Cardiac muscle cell (in vitro differentiated cells and primary cell): ENCODE results near the gene TACO1. TPM values are rescaled to one million over a fixed set of nuclear protein-coding genes. Genes with fewer than 3 reads are reported as not detected.
A peak's percentile ranks its signal among the peaks of the same experiment; 100 is the strongest.

Experiments
- DNase-seq, 2 donors: peaks; one replicate each; pipeline versions ENCODE4 v3.0.0 to v3.0.0-alpha.2; 2010 to 2017; ENCODE audit warnings: low read depth in 1 of 2, low spot score in 1 of 2
- H3K27ac ChIP-seq: fragments of 200-600 bp; sonication (generic); 2 replicates; pipeline ENCODE4 v1.5.1; 2016
- H3K27me3 ChIP-seq: fragments of 200-600 bp; sonication (generic); 2 replicates; pipeline ENCODE4 v1.6.0; 2016; ENCODE audit warnings: control low read depth
- H3K36me3 ChIP-seq: fragments of 200-600 bp; sonication (generic); 2 replicates; pipeline ENCODE4 v1.5.1; 2016; ENCODE audit warnings: control low read depth
- H3K4me1 ChIP-seq: fragments of 200-600 bp; sonication (generic); 2 replicates; pipeline ENCODE4 v1.8.1; 2017; ENCODE audit warnings: low read depth, mild to moderate bottlenecking, mixed run types
- H3K4me3 ChIP-seq: fragments of 200-600 bp; sonication (generic); 2 replicates; pipeline ENCODE4 v1.5.1; 2016; ENCODE audit warnings: mild to moderate bottlenecking
- H3K9me3 ChIP-seq: fragments of 200-600 bp; sonication (generic); 2 replicates; pipeline ENCODE4 v1.5.1; 2017; ENCODE audit warnings: low read depth, mild to moderate bottlenecking, control low read depth
- CTCF ChIP-seq: IDR thresholded peaks from 2 replicates; pipeline ENCODE4 v1.5.1; 2012; ENCODE audit warnings: low read depth, mild to moderate bottlenecking, low read length
- polyA plus RNA-seq: library from polyadenylated mRNA; unstranded; fragments of >200 nt; fragmentation: Nextera tagmentation; extraction: Ambion mirVana; gene quantifications from 2 replicates; pipeline ENCODE4 v1.2.1, GENCODE V29; 2016
- total RNA-seq: library from RNA; depleted of rRNA; stranded (reverse); fragments of >200 nt; gene quantifications from 2 replicates; pipeline ENCODE4 v1.2.3, GENCODE V29; 2016

TACO1 gene
- total and polyA plus RNA-seq, 2 experiments from 2014 or later, result 25.6 to 54.9 TPM

- Histone ChIP-seq H3K4me1 (peaks cover 13% of the 10 kb centered on the region), H3K4me3 (no peak overlapping the region), H3K9me3 (no peaks in the 10 kb centered on the region), H3K27ac (no peak overlapping the region), H3K27me3 (no peaks in the 10 kb centered on the region), H3K36me3 (no peaks in the 10 kb centered on the region)
- DNase-seq, result no peak
- no peak for TF ChIP-seq CTCF
Measured at GRCh38 chr17:63624531-63624880, 23.8 kb downstream of the TACO1 start.

GRCh38 chr17:63626551-63627180 is 26.0 kb downstream of the TACO1 start:
- DNase-seq, result peak in 1 of 2 donors; percentile 25
- Histone ChIP-seq H3K27me3 (no peaks in the 10 kb centered on the region), H3K4me3 (no peak overlapping the region), H3K9me3 (no peaks in the 10 kb centered on the region), H3K36me3 (no peaks in the 10 kb centered on the region), H3K27ac (no peak overlapping the region), H3K4me1 (peaks cover 13% of the 10 kb centered on the region)
- TF ChIP-seq CTCF, result no peak

GRCh38 chr17:63629627-63630026 is 28.9 kb downstream of the TACO1 start:
- Histone ChIP-seq H3K36me3 (no peaks in the 10 kb centered on the region), H3K4me1 (peaks cover under 1% of the 10 kb centered on the region), H3K4me3 (no peak overlapping the region), H3K27me3 (no peaks in the 10 kb centered on the region), H3K27ac (no peak overlapping the region), H3K9me3 (no peaks in the 10 kb centered on the region)
- DNase-seq, result peak in 1 of 2 donors; percentile 17
- TF ChIP-seq CTCF, result no peak

GRCh38 chr17:63631062-63631461 is 30.4 kb downstream of the TACO1 start:
- Histone ChIP-seq H3K27me3 (no peaks in the 10 kb centered on the region), H3K27ac (no peak overlapping the region), H3K4me1 (no peaks in the 10 kb centered on the region), H3K4me3 (no peak overlapping the region), H3K9me3 (no peaks in the 10 kb centered on the region), H3K36me3 (no peaks in the 10 kb centered on the region)
- DNase-seq, result no peak
- TF ChIP-seq CTCF, result no peak

GRCh38 chr17:63631626-63632025 is 30.9 kb downstream of the TACO1 start:
- Histone ChIP-seq H3K4me3 (no peak overlapping the region), H3K27ac (no peak overlapping the region), H3K27me3 (no peaks in the 10 kb centered on the region), H3K4me1 (no peaks in the 10 kb centered on the region), H3K9me3 (no peaks in the 10 kb centered on the region), H3K36me3 (no peaks in the 10 kb centered on the region)
- no peak for DNase-seq
- TF ChIP-seq CTCF, result no peak
